GM21390 (cell line): ENCODE results near the gene CD28.
A peak's percentile ranks its signal among the peaks of the same experiment; 100 is the strongest.
"Not testable (repeated sequence)": the region's sequence is repeated elsewhere in the genome, so short reads cannot be mapped to it uniquely, and the experiment has no call there.

ENCODE experiments used
- ATAC-seq: cut with Tn5 transposase; IDR thresholded peaks from one replicate; pipeline ENCODE4 v1.9.1; 2021; ENCODE audit not compliant: unreplicated experiment

The CD28 gene

GRCh38 chr2:203685789-203686420 is 20.5 kb upstream of the CD28 start:
- no peak for ATAC-seq

- ATAC-seq: no peak
Observed at GRCh38 chr2:203687165-203687564, 19.3 kb upstream of the CD28 start.

- peak; percentile 80 for ATAC-seq
Observed at GRCh38 chr2:203688798-203689197, 17.6 kb upstream of the CD28 start.

GRCh38 chr2:203689426-203690116 is 16.9 kb upstream of the CD28 start:
- ATAC-seq: peak; percentile 48

- ATAC-seq: no peak
Observed at GRCh38 chr2:203690117-203690431, 16.4 kb upstream of the CD28 start.

- ATAC-seq: no peak
Observed at GRCh38 chr2:203690441-203691047, 15.9 kb upstream of the CD28 start.

GRCh38 chr2:203691149-203691548 is 15.3 kb upstream of the CD28 start:
- ATAC-seq: no peak

- ATAC-seq: no peak
Observed at GRCh38 chr2:203692031-203692710, 14.3 kb upstream of the CD28 start.

- ATAC-seq: no peak
Observed at GRCh38 chr2:203693242-203693879, 13.1 kb upstream of the CD28 start.

GRCh38 chr2:203694191-203694590 is 12.2 kb upstream of the CD28 start:
- no peak for ATAC-seq

- peak; percentile 49 for ATAC-seq
Observed at GRCh38 chr2:203697190-203697589, 9.2 kb upstream of the CD28 start.

- not testable (repeated sequence) for ATAC-seq
Observed at GRCh38 chr2:203697763-203698162, 8.7 kb upstream of the CD28 start.

- ATAC-seq: not testable (repeated sequence)
Observed at GRCh38 chr2:203698410-203698809, 8.0 kb upstream of the CD28 start.

GRCh38 chr2:203704430-203704829 is 2.0 kb upstream of the CD28 start:
- ATAC-seq: no peak

GRCh38 chr2:203705178-203705577 is 1.3 kb upstream of the CD28 start:
- no peak for ATAC-seq

- ATAC-seq: no peak
Observed at GRCh38 chr2:203707530-203707929, 1.1 kb downstream of the CD28 start.

GRCh38 chr2:203708846-203709396 is 2.5 kb downstream of the CD28 start:
- ATAC-seq: no peak

GRCh38 chr2:203709416-203710040 is 3.1 kb downstream of the CD28 start:
- ATAC-seq: no peak

GRCh38 chr2:203710226-203710625 is 3.8 kb downstream of the CD28 start:
- ATAC-seq: no peak

- no peak for ATAC-seq
Observed at GRCh38 chr2:203710952-203711351, 4.5 kb downstream of the CD28 start.

- no peak for ATAC-seq
Observed at GRCh38 chr2:203711399-203711798, 5.0 kb downstream of the CD28 start.
